Endometrium (tissue), 2 donors: ENCODE results near the gene HDGF.

Source experiments
- FAIRE-seq: peaks from 2 replicates; lab custom pipeline; 2012; peaks lifted over from hg19 to GRCh38; lab: Jason Lieb, UNC
- donor health status: control.
- donor health status: control.

Gene HDGF

GRCh38 chr1:156698995-156699394 lies 52.5 kb downstream of the HDGF start:
- no peak for FAIRE-seq

- FAIRE-seq, result no peak
Measured at GRCh38 chr1:156697481-156697880, 54.0 kb downstream of the HDGF start.

GRCh38 chr1:156696755-156697154 lies 54.7 kb downstream of the HDGF start:
- no peak for FAIRE-seq

GRCh38 chr1:156694690-156694962 lies 56.8 kb downstream of the HDGF start:
- no peak for FAIRE-seq

- no peak for FAIRE-seq
Measured at GRCh38 chr1:156693848-156694689, 57.4 kb downstream of the HDGF start.

GRCh38 chr1:156692925-156693847 lies 58.3 kb downstream of the HDGF start:
- FAIRE-seq, result no peak

- no peak for FAIRE-seq
Measured at GRCh38 chr1:156692441-156692924, 59.0 kb downstream of the HDGF start.
